ENCODE data around the gene RFESD.

GRCh38 chr5:95619514-95620029, 27.0 kb upstream of the RFESD start:
- TF ChIP-seq POLR2A (IDR thresholded peaks at IDR 0.05; ENCODE audit: low read depth, low read length) (no peak), TAF1 (IDR thresholded peaks at IDR 0.05; ENCODE audit: low read depth, low read length) (no peak), PAX5 (IDR thresholded peaks at IDR 0.05; ENCODE audit: insufficient read depth, low read length, severe bottlenecking) (no peak), POLR2AphosphoS5 (IDR thresholded peaks at IDR 0.05; ENCODE audit: low read depth, low read length) (no peak)
